Colonic mucosa (tissue), 4 donors: Measurements from ENCODE around the gene TYMP. TPM values are rescaled to one million over a fixed set of nuclear protein-coding genes. Genes with fewer than 3 reads are reported as not detected.
A peak's percentile ranks its signal among the peaks of the same experiment; 100 is the strongest.

Experiments
- DNase-seq: peaks from one replicate; pipeline ENCODE4 v3.0.0-alpha.2; 2020
- H3K27ac ChIP-seq: fragments of 200-600 bp; one replicate; pipeline ENCODE4 v1.8.0; 2021
- H3K27me3 ChIP-seq: fragments of 200-600 bp; one replicate; pipeline ENCODE4 v1.8.0; 2021
- H3K36me3 ChIP-seq: fragments of 200-600 bp; one replicate; pipeline ENCODE4 v1.8.0; 2021
- H3K4me1 ChIP-seq: fragments of 200-600 bp; one replicate; pipeline ENCODE4 v1.8.0; 2021; ENCODE audit warnings: mild to moderate bottlenecking
- H3K4me3 ChIP-seq: fragments of 200-600 bp; one replicate; pipeline ENCODE4 v1.8.0; 2021
- H3K9ac ChIP-seq, 2 donors: one replicate each; pipeline ENCODE4 v1.7.0; 2013; ENCODE audit warnings: control low read depth in 2 of 2, low read depth in 2 of 2, low read length in 2 of 2
- H3K9me3 ChIP-seq: fragments of 200-600 bp; one replicate; pipeline ENCODE4 v1.8.0; 2021
- intact Hi-C: fragments of 100-400 bp; cut with DNase I; formaldehyde crosslinking; loops from one replicate; pipeline ENCODE4 v1.14.1; 2022
- total RNA-seq, 2 donors: library from RNA; stranded (reverse); fragmentation: NEBNext Ultra II Directional in 1 of 2; extraction: Animal tissue kit (Norgen Biotek cat#: 25700) in 1 of 2; gene quantifications; one replicate each; pipeline ENCODE4 v1.2.1, GENCODE V29; 2021
- TF ChIP-seq, protein P1 (sequence below): fragments of 200-600 bp; IDR thresholded peaks from one replicate; pipeline ENCODE4 v1.8.0; 2022; ENCODE audit warnings: antibody characterized with exemption, mild to moderate bottlenecking
- donor health status: healthy.
- donor health status: DM: no; HTN: no; CAD: no.
- donor health status: DM: no; HTN: no; CAD: no.

Gene TYMP
- total RNA-seq, 2 donors from 2014 or later, result 22.6 to 28.0 TPM

DNA sequence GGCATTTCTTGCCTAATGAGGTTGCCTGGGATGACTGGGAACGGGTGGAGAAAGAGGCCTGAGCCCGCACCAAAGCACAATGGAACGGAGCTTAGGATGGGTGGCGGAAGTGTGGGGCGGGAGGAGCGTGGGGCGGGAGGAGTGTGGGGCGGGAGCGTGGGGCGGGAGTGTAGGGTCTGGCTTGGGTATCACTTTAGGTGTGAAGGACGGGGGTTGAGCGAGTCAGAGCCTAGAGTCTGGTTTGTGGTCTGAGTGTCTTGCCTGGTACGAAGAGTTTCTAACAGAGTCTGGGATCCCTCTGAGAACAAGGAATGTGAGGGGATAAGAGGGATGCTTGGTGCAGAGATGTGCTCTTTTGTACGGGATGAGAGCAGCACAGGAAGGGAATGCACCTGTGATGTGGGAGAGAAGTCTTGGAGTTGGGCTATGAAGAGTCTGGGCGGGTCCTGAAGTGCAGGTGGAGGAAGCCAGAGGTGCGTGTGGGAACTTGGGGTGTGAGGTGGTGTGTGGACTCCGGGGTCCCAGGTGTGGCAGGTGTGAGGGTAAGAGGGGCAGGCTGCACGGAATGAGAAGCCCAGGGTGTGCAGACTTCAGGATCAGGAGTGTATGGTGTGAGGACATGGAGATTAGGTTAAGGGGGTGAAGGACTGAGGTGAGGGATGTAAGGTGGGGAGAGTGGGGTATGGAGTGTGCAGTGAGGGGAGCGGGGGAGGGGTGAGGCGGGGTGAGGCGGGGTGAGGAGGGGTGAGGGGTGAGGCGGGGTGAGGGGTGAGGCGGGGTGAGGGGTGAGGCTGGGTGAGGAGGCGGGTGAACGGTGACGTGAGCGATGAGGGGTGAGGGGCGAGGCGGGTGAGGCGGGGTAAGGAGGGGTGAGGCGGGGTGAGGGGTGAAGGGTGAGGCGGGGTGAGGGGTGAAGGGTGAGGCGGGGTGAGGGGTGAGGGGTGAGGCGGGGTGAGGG, 31.9 kb upstream of the TYMP start:
- TF ChIP-seq, protein P1, sequence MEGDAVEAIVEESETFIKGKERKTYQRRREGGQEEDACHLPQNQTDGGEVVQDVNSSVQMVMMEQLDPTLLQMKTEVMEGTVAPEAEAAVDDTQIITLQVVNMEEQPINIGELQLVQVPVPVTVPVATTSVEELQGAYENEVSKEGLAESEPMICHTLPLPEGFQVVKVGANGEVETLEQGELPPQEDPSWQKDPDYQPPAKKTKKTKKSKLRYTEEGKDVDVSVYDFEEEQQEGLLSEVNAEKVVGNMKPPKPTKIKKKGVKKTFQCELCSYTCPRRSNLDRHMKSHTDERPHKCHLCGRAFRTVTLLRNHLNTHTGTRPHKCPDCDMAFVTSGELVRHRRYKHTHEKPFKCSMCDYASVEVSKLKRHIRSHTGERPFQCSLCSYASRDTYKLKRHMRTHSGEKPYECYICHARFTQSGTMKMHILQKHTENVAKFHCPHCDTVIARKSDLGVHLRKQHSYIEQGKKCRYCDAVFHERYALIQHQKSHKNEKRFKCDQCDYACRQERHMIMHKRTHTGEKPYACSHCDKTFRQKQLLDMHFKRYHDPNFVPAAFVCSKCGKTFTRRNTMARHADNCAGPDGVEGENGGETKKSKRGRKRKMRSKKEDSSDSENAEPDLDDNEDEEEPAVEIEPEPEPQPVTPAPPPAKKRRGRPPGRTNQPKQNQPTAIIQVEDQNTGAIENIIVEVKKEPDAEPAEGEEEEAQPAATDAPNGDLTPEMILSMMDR, result no peak
- Histone ChIP-seq H3K36me3 (no peaks in the 10 kb centered on the region), H3K27ac (no peak overlapping the region), H3K27me3 (no peaks in the 10 kb centered on the region), H3K9ac (no peak overlapping the region), H3K4me1 (peaks cover 6% of the 10 kb centered on the region), H3K4me3 (no peak overlapping the region), H3K9me3 (no peaks in the 10 kb centered on the region)
- intact Hi-C loops, result loop anchor here (5.0 to 10.0 kb wide), 2 partner anchors 39 to 53 kb away; no protein-coding TSS in a partner anchor
- no peak for DNase-seq

DNA sequence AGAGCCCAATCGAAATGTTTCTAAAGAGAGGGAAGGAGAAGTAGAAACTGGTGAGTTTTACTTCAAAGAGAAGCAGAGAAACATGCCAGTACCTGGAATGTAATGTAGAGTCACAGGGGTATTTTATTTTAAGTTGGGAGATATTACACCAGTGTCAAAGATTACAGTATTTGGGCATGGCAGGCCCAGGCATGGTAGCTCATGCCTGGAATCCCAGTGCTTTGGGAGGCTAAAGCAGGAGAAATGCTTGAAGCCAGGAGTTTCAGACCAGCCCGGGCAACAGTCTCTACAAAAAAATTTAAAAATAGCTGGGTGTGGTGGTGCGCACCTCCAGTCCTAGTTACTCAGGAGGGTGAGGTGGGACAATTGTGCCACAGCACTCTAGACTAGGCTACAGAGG, 30.2 kb upstream of the TYMP start:
- no peak for DNase-seq
- intact Hi-C loops, result loop anchor here (5.0 to 10.0 kb wide), 2 partner anchors 38 to 55 kb away; no protein-coding TSS in a partner anchor
- Histone ChIP-seq H3K36me3 (no peaks in the 10 kb centered on the region), H3K27me3 (no peaks in the 10 kb centered on the region), H3K27ac (no peak overlapping the region), H3K4me1 (peaks cover 6% of the 10 kb centered on the region), H3K9ac (no peak overlapping the region), H3K4me3 (no peak overlapping the region), H3K9me3 (no peaks in the 10 kb centered on the region)
- TF ChIP-seq, protein P1, result no peak

DNA sequence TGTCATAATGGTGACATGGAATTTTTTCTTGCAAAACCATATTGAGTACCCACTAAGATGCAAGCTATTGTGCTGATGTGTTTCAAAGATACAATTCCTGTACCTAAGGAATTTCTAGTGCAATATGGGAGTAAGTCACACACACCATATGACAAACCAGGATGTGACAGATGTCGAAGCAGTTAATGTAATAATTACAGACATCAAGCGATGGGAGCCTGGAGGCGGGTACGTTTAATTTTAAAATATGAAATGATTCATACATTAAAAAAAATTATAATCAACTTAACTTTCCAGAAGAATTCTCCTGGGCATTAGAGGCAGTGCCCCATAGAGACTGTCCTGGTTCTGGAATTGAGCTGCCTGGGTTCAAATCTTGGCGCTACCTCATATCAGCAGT, 26.9 kb upstream of the TYMP start:
- Histone ChIP-seq H3K4me1 (no peaks in the 10 kb centered on the region), H3K9me3 (no peaks in the 10 kb centered on the region), H3K9ac (no peak overlapping the region), H3K27ac (no peak overlapping the region), H3K36me3 (no peaks in the 10 kb centered on the region), H3K27me3 (no peaks in the 10 kb centered on the region), H3K4me3 (no peak overlapping the region)
- TF ChIP-seq, protein P1, result no peak
- intact Hi-C loops, result no loop called here
- DNase-seq, result no peak

DNA sequence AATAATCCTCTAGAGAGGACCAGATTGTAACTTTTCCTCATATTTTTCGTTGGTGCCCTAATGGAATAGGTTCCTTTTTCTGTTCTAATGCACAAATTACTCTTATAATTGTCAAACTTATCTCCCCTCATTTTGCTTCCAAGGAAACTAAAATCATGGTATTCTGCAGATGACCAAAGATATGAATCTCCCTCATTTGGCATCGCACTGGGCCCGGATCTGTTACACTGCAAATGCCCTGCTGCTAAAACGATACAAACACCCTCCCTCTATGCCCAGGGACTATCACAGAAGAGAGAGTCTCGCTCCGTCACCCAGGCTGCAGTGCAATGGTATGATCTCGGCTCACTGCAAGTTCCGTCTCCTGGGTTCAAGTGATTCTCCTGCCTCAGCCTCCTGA, 23.5 kb upstream of the TYMP start:
- no peaks in the 10 kb centered on the region for H3K9me3 ChIP-seq
- no peaks in the 10 kb centered on the region for H3K36me3 ChIP-seq
- peaks cover 12% of the 10 kb centered on the region for H3K27me3 ChIP-seq
- intact Hi-C loops, result no loop called here
- TF ChIP-seq, protein P1, result no peak
- no peak overlapping the region for H3K9ac ChIP-seq
- H3K27ac ChIP-seq, result no peak overlapping the region
- no peaks in the 10 kb centered on the region for H3K4me1 ChIP-seq
- no peak for DNase-seq
- H3K4me3 ChIP-seq, result no peak overlapping the region

DNA sequence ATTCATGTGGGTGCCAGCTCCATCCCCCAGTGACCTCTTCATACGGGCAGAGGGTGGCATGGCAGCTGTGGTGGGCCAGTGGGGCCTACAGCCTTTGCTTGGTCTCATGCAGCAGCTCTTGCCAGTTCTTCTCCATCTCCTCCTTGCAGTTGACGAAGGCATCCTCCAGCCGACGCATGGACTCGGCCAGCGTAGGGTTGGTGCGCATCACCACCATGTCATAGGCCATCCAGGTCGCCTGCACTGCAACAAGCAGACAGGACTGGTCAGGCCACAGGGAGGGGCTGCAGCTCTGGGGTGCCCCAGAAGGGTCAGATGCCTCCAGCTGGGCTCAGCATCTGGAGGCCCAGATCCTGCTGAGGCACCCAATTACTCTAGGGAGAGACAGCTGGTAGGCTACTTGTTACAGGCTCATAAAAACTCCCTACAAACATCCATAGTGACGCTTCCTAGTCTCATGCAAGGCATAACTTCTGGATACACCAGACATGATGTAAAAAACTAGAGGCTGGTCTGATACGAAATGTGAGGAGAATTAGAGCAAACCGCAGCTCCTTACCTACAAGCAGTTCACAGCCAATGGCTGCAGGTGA, 21.4 kb upstream of the TYMP start:
- intact Hi-C loops, result no loop called here
- H3K9me3 ChIP-seq, result no peaks in the 10 kb centered on the region
- no peaks in the 10 kb centered on the region for H3K36me3 ChIP-seq
- no peaks in the 10 kb centered on the region for H3K4me1 ChIP-seq
- H3K4me3 ChIP-seq, result no peak overlapping the region
- DNase-seq, result no peak
- TF ChIP-seq, protein P1, result no peak
- H3K9ac ChIP-seq, result peak overlapping the region in 1 of 2 donors; percentile 5
- H3K27me3 ChIP-seq, result peaks cover 28% of the 10 kb centered on the region
- no peak overlapping the region for H3K27ac ChIP-seq
